ENCODE results near the gene MRPS16.
A peak's percentile ranks its signal among the peaks of the same experiment; 100 is the strongest.
"Not testable (repeated sequence)": the region's sequence is repeated elsewhere in the genome, so short reads cannot be mapped to it uniquely, and the experiment has no call there.

The MRPS16 gene

DNA sequence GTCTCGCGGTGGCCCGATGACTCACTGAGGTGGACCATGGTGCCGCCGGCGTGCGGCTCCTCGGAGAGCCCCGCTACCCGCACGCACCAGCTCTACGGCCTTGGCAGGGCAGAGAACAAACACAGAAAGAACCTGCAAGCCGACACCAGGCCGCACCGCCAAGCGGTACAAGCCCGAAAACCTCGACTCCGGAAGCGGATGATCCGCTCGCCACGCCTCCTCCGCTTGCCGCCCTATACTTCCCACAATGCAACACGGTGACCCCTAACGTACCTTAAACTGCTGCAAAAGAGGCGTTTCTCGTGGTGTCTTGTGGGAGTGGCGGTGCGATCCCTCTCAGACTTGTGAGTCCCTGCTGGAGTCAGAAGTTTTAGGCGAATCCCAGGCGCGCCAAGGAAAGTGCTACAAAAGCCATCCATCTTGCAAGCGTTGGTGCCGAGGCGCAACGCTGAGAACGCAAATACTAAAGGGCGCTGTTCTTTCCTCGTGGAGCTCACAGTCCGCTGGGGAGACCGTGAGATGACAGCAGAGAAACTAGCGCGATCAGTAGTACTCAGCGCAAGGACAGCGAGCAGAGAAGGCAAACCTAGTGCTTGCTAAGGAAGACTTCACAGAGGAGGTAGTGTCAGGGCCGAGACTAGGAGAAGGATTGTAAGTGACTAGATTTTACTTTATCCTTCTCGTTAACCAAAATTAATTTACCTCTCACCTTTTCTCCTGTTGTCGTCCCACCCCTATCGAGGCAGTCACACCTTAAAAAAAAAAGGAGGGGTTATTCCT lies at the start of gene MRPS16:
MRPS16 (minus strand) TSS at position 200 of the 780 bp plus-strand sequence; CDS start at position 38, 162 bp downstream.
- peak; percentile 77 for DNase-seq (ENCODE audit: low spot score)

DNA sequence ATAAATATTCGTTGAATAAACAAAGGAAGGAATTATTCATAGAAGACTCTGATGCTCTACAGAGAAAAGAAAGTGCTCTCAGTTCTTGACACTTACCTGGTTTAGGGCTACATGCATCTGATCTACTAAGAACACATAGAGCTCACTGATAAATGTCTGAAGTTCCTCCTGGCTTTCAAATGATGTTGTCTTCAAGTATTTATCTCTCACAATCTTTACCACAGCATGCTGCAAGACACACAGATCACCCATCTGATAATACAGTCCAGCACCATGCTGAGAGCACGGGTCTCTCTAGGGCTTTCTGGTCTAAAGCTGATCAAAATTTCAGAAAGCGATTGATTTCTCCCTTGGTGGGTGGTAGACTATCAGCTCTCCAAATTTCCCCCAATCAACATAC lies 44.5 kb upstream of the MRPS16 start:
- DNase-seq (ENCODE audit: low spot score), result no peak

DNA sequence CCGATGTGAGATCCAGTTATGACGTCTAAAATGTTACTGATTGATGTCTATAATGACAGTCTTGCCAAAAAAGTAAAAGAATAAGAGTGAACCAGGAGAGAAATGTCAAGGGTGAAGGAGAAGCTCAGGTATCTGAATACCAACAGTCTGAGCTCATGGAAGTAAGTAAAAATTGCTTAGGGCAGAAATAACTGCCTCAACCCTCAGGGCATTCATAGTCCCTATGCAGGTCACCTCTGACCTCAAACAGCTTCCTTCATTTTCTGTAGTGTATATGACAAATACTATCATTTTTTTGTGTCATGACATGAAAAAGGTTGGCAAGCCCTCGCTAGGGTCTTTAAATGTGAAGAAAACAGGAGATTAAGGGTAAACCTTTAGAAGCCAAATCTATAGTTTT lies 41.0 kb upstream of the MRPS16 start:
- no peak for DNase-seq (ENCODE audit: low spot score)

DNA sequence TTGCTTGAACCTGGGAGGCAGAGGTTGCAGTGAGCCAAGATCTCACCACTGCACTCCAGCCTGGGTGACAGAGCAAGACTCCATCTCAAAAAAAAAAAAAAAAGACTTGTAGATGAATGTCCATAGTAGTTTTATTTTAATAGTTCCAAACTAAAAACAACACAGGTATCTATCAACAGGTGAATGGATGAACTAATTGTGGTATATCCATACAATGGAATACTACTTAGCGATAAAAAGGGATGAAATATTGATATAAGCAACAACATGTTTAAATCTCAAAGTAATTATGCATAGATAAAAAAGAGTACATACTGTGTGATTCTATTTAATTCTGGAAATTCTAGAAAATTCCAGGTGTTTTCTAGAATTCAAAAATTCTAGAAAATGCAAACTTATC lies 37.5 kb upstream of the MRPS16 start:
- DNase-seq (ENCODE audit: low spot score), result no peak

DNA sequence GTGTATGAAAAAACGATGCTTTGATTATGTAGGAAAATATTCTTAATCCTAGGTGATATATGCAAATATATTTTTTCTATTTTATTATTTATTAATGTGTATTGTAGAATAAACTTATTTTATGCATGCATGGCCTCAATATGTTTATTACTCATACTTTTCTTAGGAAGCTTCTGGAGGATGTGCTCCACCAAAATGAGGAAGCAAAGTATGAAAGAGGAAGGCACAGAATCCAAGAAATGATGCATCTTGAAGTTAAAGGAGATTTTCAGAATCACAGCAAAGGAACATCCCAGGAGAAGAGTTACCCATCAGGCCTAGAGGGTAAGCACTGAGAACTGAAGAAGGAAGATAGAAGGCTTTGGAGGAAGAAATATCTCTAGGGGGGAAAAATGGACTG lies 35.0 kb upstream of the MRPS16 start:
- no peak for DNase-seq (ENCODE audit: low spot score)

DNA sequence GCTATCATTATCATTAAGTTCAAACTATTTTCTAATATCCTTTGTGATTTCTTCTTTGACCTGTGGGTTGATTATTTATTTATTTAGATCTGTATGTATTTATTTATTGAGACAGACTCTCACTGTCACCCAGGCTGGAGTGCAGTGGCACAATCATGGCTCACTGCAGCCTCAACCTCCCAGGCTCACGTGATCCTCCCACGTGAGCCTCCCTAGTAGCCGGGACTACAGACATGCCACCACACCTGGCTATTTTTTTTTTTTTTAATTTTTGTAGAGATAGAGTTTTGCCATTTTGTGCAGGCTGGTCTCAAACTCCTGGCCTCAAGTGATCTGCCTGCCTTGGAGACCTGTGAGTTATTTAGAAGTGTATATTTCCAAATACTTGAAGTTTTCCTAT lies 28.7 kb upstream of the MRPS16 start:
- DNase-seq (ENCODE audit: low spot score), result no peak

DNA sequence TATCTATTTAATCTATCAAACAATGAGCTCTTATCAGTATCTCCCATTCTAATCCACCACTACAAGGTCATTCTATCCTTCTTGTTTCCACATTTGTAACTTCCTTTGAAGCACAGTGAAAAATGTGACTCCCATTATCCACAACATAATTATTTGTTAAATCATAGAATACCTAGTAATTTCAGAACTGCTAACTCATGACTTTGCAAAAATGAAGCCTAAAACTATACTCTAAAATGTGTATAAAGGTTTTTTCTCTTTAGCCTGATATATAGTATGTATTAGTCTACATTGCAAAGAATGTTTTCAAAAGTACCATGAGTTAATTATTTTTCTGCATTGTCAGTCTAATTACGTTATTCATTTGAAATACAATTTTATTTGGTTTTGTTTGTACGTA lies 12.0 kb upstream of the MRPS16 start:
- no peak for DNase-seq (ENCODE audit: low spot score)

DNA sequence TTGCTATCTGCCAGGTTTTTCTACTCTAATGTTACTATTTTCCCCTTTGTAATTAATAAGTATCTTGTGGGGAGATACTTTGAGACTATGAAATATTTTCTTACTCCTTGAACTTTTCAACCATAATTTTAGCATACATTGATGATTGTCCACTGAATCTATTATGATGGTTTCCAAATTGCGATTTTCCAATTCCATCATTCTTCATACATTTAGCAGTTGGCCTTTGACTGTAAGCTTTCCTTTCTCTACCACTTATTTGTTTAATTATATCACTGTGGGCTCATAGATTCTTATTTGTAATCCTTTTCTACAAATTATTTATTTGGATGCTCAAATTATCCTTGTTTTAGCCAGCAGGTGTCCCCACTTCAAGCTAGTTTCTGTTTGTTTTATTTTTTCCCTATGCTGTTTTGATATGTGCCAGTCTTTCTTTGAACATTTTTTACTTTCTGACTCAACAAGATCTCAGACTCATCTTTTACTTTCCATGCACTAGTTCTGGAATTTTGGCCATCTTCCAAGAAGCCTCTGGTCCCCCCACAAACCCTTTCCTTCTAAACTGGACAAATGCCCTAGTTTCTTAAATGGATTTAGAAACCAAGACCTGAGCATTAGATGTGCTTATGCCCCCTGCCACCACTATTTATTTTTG lies 11.4 kb upstream of the MRPS16 start:
- no peak for DNase-seq (ENCODE audit: low spot score)

DNA sequence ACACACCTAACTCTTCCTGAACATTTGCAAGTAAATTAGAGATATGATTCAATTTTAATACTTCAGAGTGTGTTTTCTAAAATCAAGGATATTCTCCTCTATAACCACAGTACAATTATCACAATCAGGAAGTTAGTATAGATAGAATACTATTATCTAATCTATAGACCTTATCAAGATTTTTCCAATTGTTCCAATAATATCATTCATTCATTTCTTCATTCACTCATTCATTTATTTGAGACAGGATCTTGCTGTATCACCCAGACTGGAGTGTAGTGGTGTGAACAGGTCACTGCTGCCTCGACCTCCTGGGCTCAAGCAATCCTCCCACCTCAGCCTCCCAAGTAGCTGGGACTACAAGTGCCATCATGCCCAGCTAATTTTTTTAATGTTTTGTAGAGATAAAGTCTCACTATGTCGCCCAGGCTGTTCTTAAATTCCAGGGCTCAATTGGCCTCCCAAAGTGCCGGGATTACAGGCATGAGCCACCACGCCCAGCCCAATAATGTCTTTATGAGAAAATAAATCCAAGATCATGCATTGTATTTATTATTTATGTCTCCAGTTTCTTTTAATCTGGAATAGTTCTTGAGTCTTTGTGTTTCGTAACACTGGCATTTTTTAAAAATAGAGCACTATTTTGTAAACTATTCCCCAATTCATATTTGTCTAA lies 10.6 kb upstream of the MRPS16 start:
- no peak for DNase-seq (ENCODE audit: low spot score)

DNA sequence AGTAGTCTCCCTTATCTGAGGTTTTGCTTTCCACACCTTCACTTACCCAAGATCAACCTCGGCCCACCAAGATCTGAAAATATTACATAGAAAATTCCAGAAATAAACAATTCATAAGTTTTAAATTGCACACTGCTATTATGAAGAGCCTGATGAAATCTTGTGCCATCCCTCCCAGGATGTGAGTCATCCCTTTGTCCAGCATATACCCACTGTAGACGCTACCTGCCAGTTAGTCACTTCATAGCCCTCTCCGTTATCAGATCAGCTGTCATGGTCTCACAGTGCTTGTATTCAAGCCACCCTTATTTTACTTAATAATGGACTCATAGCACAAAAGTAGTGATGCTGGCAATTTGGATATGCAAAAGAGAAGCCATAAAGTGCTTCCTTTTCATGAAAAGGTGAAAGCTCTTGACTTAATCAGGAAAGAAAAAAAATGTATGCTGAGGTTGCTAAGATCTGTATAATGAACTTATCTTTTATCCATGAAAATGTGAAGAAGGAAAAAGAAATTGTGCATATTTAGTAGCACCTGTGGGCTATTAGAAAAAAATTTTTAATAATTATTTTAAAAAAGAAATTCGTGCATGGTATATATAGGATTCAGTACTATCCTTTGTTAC lies 9.8 kb upstream of the MRPS16 start:
- DNase-seq (ENCODE audit: low spot score), result no peak

DNA sequence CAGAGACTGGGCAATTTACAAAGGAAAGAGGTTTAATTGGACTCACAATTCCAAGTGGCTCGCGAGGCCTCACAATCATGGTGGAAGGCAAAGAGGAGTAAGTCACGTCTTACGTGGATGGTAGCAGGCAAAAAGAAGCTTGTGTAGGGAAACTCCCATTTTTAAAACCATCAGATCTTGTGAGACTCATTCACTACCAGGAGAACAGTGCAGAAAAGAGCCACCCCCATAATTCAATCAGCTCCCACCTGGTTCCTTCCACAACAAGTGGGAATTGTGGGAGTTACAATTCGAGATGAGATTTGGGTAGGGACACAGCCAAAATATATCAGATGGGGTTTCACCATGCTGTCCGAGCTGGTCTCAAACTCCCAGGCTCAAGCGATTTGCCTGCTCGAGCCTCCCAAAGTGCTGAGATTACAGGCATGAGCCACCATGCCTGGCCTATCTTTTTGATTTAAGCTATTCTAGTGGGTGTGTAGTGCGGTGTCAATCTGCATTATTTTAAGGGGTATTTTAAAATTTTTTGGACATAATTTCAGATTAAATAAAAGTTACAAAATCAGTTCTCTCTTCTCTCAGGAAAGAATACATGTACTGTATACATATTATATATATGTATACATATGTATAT lies 9.0 kb upstream of the MRPS16 start:
- DNase-seq (ENCODE audit: low spot score), result no peak

DNA sequence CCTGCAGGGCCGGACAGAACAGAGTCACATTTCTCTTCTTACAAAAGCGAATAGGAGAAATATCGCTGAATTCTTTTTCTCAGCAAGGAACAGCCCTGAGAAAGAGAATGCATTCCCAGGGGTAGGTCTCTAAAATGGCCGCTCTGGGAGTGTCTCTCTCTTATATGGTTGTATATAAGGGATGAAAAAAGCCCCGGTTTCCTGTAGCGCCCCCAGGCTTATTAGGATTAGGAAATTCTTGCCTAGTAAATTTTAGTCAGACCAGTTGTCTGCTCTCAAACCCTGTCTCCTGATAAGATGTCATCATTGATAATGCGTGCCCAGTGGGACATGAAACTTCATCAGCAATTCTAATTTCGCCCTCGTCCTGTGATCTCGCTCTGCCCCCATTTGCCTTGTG lies 6.2 kb upstream of the MRPS16 start:
- DNase-seq (ENCODE audit: low spot score), result not testable (repeated sequence)

DNA sequence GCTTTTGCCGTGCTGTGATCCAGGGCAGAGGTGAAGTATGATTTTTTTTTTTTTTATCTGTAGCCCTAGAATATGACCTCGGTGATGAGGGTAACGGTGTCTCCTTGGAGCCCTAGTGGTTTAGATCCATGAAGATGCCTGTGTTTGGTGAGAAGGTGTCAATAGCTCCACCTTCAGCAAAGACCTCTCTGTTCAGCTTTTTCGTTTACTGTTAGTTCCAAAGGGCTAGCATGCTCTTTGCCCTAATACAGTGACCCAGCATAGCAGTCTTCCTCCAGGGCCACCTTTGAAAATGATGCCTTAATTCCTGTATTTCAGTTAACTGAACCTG lies 746 bp upstream of the MRPS16 start:
- DNase-seq (ENCODE audit: low spot score), result no peak

DNA sequence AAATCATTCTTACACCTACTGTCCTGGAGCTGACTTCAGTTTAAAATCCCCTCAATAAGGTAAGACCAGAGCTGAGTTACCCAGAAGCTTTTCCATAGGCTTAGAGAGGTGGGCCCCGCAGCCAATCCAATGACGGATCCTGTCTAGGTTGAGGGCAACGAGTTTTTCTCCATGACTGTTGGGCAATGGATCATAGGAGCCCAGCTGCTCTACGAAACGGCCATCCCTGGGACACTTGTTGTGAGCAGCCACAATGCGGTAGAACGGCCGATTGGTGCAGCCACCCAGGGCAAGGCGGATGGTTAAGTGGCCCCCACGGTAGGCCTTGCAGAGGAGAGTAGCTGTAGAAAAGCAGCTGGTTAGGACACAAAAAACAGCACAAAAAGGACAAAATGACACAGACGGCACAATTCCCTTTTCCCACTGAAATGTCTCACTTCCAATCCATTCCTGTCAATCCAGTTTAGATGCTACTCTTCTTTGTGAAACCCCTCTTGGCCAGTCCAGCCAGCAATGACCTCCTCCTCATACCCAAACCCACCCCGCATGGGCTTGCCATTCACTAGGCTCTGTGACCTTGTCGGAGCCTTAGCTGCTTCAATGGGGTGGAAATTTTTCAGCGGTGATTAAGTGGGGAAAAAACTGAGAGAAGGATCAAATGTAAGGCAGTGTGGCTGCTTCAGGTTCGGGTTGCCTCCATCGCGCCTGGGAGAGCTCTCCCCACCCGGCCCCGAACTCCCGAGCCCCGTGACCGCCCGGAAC lies 580 bp downstream of the MRPS16 start:
- DNase-seq (ENCODE audit: low spot score), result no peak

DNA sequence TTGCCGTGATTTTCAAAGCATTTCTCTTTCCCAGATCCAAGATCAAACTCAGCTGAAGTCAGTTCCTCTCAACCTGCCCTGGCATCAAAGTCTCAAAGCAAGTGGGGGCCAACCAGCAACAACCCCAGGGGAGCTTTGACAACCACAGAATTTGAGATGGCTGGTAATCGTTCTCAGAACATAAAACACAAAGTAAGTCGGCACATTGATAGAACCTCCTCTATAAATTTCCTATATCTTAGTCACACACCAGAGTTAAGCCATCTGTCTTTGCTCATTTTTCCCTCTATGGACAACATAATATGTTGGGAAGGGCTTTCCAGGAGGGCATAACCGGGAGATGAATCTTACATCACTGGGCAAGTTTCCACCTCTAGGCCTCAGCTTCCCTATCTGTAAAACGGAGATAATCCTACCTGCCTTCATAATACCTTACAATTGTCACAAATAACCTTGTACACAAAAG lies 4.2 kb downstream of the MRPS16 start:
- no peak for DNase-seq (ENCODE audit: low spot score)

DNA sequence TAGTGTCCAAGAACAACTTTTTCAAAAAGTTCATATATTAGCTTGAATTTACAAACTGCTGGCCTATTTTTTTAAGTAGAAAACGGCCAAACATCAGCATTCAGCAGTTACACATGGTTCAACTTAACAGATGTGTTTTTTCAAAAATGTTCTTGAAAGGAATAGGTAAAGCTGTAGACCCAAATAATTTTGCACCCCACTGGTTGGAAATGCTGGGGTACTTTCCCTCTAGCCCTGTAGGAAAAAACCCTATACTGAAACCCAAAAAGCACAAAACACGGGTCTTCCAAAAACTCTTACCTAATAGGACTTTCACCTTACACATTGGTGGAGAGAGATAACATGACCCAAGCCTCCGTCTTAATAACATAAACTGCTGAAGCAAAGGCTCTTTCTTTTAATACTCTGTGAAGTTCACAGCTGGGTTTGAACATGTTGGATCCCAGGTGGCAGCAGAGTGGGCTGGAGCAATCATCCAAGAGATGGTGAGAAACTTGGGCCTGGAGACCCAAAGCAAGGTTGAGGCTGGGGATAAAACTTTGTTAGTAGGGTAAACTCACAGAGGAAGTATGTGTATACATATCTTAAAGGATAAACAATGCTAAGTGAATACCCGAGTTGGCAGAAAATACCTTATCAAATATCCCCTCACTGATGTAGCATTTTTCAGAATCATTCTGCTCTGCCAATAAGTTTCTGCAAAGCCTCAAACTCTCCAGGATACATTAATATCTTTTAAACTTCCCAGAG lies 4.8 kb downstream of the MRPS16 start:
- no peak for DNase-seq (ENCODE audit: low spot score)

DNA sequence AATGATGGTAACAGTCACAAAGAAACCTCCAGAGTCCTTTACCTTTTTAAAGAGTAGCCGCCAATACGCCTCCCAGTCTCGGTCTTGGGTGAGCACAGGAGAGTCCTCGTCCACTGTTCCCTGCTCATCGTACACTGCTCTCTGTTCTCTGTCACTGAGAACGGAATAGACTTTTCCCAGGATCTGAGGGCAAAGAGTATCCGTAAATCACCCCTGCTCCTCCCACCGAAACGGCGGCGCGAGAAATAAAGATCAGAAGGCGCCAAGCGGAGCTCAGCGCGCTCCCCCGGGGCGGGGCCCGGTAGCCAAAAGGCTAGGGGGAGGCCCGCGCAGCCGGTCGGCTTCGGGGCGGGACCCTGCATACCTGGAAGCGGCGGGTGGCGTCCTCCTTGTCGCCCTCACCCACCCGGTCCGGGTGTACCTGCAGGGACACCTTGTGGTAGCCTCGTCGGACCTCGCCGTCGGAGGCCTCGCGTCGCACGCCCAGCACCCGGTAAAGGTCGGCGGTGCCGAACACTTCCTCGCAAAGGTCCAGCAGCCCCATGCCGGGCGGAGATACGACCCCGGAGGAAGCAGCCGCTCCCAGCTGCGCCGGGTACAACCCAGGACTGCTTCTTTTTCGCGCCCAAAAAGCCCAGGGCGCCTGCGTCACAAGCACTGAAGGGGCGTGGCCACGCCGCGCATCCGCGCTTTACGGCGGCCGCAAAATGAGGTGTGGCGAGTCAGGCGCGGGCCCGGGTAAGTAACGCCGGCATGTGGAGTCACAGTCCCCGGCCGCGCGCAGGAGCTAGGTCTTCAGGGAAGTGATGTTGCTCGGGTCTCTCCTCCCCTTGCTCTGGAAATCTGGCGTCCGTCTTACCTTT lies 5.6 kb downstream of the MRPS16 start, which contains the start of gene DNAJC9:
DNAJC9 (minus strand) TSS at position 610 of the 863 bp plus-strand sequence; CDS start at position 544, 66 bp downstream.
- peak; percentile 64 for DNase-seq (ENCODE audit: low spot score)

DNA sequence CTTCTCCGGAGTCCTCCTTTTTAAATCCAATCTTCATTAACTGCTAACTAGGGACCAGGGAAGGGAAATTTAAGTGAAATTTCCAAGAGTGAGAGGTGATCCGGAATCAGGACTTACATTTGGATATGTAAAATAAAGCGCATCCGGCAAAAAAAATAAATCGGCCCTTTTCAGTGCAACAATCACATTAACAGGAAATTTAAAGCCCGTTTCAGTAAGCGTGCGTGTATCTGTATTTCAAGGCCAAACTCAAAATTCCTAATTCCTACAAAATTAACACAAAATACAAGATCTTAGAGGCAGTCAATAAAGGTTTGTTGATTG lies 6.2 kb downstream of the MRPS16 start:
- DNase-seq (ENCODE audit: low spot score), result no peak

DNA sequence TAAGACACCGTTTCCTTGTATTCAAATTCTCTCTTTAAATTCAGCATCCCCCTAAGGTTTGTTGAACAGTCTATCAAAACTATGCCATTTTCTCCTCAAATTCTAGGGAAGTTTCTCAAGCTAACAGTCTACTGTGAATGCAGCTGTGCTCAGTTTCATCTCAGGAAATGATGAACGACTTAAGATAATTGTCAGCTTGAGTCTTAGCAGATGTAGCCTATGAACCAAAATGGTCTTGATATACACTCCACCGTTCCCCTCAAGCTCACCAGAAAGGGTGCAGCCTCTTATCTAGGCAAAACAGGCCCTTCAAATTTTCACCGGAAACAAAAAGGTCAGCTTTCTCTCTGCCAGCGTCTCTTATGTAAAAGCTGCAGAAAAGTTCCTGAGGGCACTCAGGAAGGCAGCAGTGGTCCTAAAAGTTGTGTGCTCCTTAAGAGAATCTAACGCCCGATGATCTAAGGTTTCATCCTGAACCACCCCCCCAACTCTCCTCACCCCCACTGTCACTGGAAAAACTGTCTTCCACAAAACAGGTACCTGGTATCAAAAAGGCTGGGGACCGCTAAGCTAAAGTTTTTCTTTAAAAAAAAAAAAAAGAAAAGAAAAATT lies 7.5 kb downstream of the MRPS16 start:
- DNase-seq (ENCODE audit: low spot score), result no peak
